OCI-LY7 (cell line): Measurements from ENCODE around the gene PPP1R37. TPM values are rescaled to one million over a fixed set of nuclear protein-coding genes. Genes with fewer than 3 reads are reported as not detected.
A peak's percentile ranks its signal among the peaks of the same experiment; 100 is the strongest.

Source experiments
- BruUV-seq: library from RNA; stranded (reverse); fragments of 400-500 nt; replicated peaks from 2 replicates; lab custom pipeline; 2021; lab: Mats Ljungman, UMichigan
- CTCF ChIA-PET: fragments of 300-600 bp; sonication (Branson Sonifier 250); formaldehyde crosslinking; loops from one replicate; lab custom pipeline; 2022; ENCODE audit warnings: antibody characterized with exemption; ENCODE audit not compliant: unreplicated experiment; lab: Charles Lee
- POLR2A ChIA-PET: fragments of 300-600 bp; sonication (Branson Sonifier 250); formaldehyde crosslinking; loops from one replicate; lab custom pipeline; 2022; ENCODE audit warnings: antibody characterized with exemption; lab: Charles Lee
- DNase-seq: peaks from one replicate; pipeline ENCODE4 v3.0.0-alpha.2; 2015; ENCODE audit warnings: low spot score
- H2AFZ ChIP-seq: fragments of 200-600 bp; sonication (generic), shearing (Covaris generic); 2 replicates; pipeline ENCODE4 v1.6.1; 2014; ENCODE audit warnings: mild to moderate bottlenecking, antibody characterized with exemption, low read length, moderate library complexity
- H3K27ac ChIP-seq: fragments of 200-600 bp; sonication (generic); 2 replicates; pipeline ENCODE4 v1.5.1; 2014; ENCODE audit warnings: mixed run types, low read depth, mild to moderate bottlenecking, moderate library complexity, low read length, inconsistent platforms; ENCODE audit not compliant: poor library complexity, severe bottlenecking
- H3K36me3 ChIP-seq: fragments of 200-600 bp; sonication (generic); 2 replicates; pipeline ENCODE4 v1.6.1; 2014; ENCODE audit warnings: mild to moderate bottlenecking, antibody characterized with exemption, low read length, moderate library complexity, mixed read lengths; ENCODE audit not compliant: insufficient read depth
- H3K4me1 ChIP-seq: fragments of 200-600 bp; sonication (generic); 2 replicates; pipeline ENCODE4 v1.5.1; 2014; ENCODE audit warnings: mild to moderate bottlenecking, low read length; ENCODE audit not compliant: insufficient read depth, poor library complexity, severe bottlenecking
- H3K4me2 ChIP-seq: fragments of 200-600 bp; sonication (generic); 2 replicates; pipeline ENCODE4 v1.6.1; 2014; ENCODE audit warnings: mild to moderate bottlenecking, low read length
- H3K4me3 ChIP-seq: fragments of 200-600 bp; sonication (generic); 2 replicates; pipeline ENCODE4 v1.5.1; 2014; ENCODE audit warnings: mild to moderate bottlenecking, low read depth, low read length; ENCODE audit not compliant: poor library complexity, severe bottlenecking
- H3K79me2 ChIP-seq: fragments of 200-600 bp; sonication (generic); 2 replicates; pipeline ENCODE4 v1.6.1; 2016; ENCODE audit warnings: low read depth, mild to moderate bottlenecking, low read length, moderate library complexity, mixed read lengths; ENCODE audit not compliant: insufficient read depth
- H3K9me2 ChIP-seq: fragments of 200-600 bp; sonication (generic); 2 replicates; pipeline ENCODE4 v1.6.1; 2016; ENCODE audit warnings: mild to moderate bottlenecking, low read length, mixed read lengths; ENCODE audit not compliant: insufficient read depth
- H3K9me3 ChIP-seq: fragments of 200-600 bp; sonication (generic); 2 replicates; pipeline ENCODE4 v1.6.1; 2014; ENCODE audit warnings: mild to moderate bottlenecking, mixed run types, low read length, mixed read lengths
- H4K20me1 ChIP-seq: fragments of 200-600 bp; sonication (generic); 2 replicates; pipeline ENCODE4 v1.6.1; 2014; ENCODE audit warnings: mild to moderate bottlenecking, antibody characterized with exemption, low read length, moderate library complexity, mixed read lengths; ENCODE audit not compliant: insufficient read depth
- CTCF ChIP-seq: fragments of 200-600 bp; sonication (generic); conservative IDR thresholded peaks from 2 replicates; pipeline ENCODE4 v1.5.1; 2014; ENCODE audit warnings: mild to moderate bottlenecking, antibody characterized with exemption, low read length, moderate library complexity, mixed read lengths
- EZH2phosphoT487 ChIP-seq: fragments of 200-600 bp; sonication (generic); IDR thresholded peaks from 2 replicates; pipeline ENCODE4 v1.6.1; 2018; ENCODE audit warnings: low read depth, borderline replicate concordance, mild to moderate bottlenecking, mixed run types, antibody characterized with exemption, low read length, moderate library complexity, mixed read lengths
- intact Hi-C: fragments of 100-400 bp; cut with micrococcal nuclease; formaldehyde crosslinking; loops from one replicate; pipeline ENCODE4 v1.10.0; 2022; ENCODE audit not compliant: unreplicated experiment
- total RNA-seq, 2 experiments: library from RNA; depleted of rRNA in 1 of 2; stranded (reverse); fragments of >200 nt in 1 of 2; shearing (Covaris generic) in 1 of 2; gene quantifications; 2 replicates each; pipeline ENCODE4 v1.2.3, GENCODE V29; 2014 to 2022

The PPP1R37 gene
- total RNA-seq, 2 experiments from 2014 or later = 24.7 to 48.6 TPM

GRCh38 chr19:45057444-45057843 lies 35.5 kb upstream of the PPP1R37 start:
- H3K4me1 ChIP-seq = peaks cover 34% of the 10 kb centered on the region
- peaks cover 97% of the 10 kb centered on the region for H3K36me3 ChIP-seq
- no peaks in the 10 kb centered on the region for H3K9me2 ChIP-seq
- POLR2A ChIA-PET = interaction anchor here (0.6 to 1.0 kb wide), 2 partner anchors 8 to 1794 kb away, joined by 3 read pairs; no protein-coding TSS in a partner anchor
- intact Hi-C loops = no loop called here
- H4K20me1 ChIP-seq = no peaks in the 10 kb centered on the region
- no TSS peak for BruUV-seq
- DNase-seq = no peak
- H3K79me2 ChIP-seq = peaks cover 12% of the 10 kb centered on the region
- H2AFZ ChIP-seq = no peak overlapping the region
- no peak for TF ChIP-seq CTCF
- no peak for TF ChIP-seq EZH2phosphoT487
- CTCF ChIA-PET = interaction anchor here (0.9 kb wide), 1 partner anchor 50 kb away, joined by 3 read pairs; no protein-coding TSS in a partner anchor
- peak overlapping the region; percentile 43 for H3K27ac ChIP-seq
- H3K4me2 ChIP-seq = no peak overlapping the region
- H3K4me3 ChIP-seq = no peak overlapping the region
- H3K9me3 ChIP-seq = no peaks in the 10 kb centered on the region

- intact Hi-C loops = loop anchor here (1.0 kb wide), 2 partner anchors 41 to 69 kb away; no protein-coding TSS in a partner anchor
- Histone ChIP-seq H2AFZ (no peak overlapping the region), H3K4me3 (no peak overlapping the region), H3K9me2 (no peaks in the 10 kb centered on the region), H3K36me3 (peaks cover 97% of the 10 kb centered on the region), H3K4me1 (peaks cover 31% of the 10 kb centered on the region), H3K4me2 (no peak overlapping the region), H3K79me2 (peaks cover 4% of the 10 kb centered on the region; the same call in 1 of the 2 replicates), H3K27ac (no peak overlapping the region), H4K20me1 (no peaks in the 10 kb centered on the region), H3K9me3 (no peaks in the 10 kb centered on the region)
- no peak for DNase-seq
- no TSS peak for BruUV-seq
- ChIA-PET POLR2A (no interaction called here), CTCF (no interaction called here)
- TF ChIP-seq CTCF (no peak), EZH2phosphoT487 (no peak)
These were observed 34.3 kb upstream of the PPP1R37 start for GRCh38 chr19:45058622-45059159.
